ENCODE data around the gene NEGR1.

The NEGR1 gene

DNA sequence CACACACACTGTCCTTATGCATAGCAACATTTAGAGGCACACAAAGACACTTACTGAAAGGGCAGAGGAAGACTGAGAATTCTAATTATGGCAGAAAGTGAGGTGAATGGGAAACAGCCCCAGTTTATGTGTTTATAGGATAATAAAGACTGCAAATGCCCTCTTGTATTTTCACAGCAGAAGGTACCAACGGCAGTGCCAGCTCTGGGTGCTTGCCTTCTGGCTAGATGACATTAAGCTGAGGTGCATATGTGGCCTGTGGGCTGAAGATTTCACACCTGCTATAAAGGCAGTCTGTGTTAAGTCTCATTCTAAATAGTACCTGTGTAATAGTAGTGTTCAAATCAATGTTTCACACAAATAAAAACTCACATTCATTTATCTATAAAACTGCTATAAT, 854.3 kb downstream of the NEGR1 start:
- DNase-seq: no peak

- no peak for DNase-seq
These were observed 855.3 kb downstream of the NEGR1 start for GRCh38 chr1:71427066-71427465.

DNA sequence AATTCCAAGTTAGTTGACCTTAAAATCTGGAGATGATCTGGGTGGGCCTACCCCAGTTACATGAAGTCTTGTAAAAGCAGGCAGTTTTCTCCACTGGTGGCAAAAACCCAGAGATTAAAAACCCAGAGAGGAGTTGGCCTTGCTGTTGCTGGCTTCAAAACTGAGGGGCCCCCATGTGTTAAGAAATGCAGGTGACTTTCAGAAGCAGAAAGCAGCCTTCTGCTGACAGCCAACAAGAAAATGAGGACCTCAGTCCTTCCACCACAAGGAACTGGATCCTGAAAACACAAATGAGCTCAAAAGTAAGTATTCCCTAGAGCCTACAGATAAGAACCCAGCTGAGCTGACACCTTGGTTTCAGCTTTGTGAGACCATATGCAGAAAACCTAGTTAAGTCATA, 857.8 kb downstream of the NEGR1 start:
- DNase-seq: no peak

- DNase-seq: no peak
These were observed 860.1 kb downstream of the NEGR1 start for GRCh38 chr1:71422221-71422620.

- no peak for DNase-seq
These were observed 864.9 kb downstream of the NEGR1 start for GRCh38 chr1:71417421-71417820.

GRCh38 chr1:71414179-71414578, 868.2 kb downstream of the NEGR1 start:
- DNase-seq: no peak

- DNase-seq: no peak
These were observed 868.7 kb downstream of the NEGR1 start for GRCh38 chr1:71413441-71414175.

- DNase-seq: no peak
These were observed 882.3 kb downstream of the NEGR1 start for GRCh38 chr1:71400050-71400449.

GRCh38 chr1:71399594-71399993, 882.7 kb downstream of the NEGR1 start:
- DNase-seq: no peak

GRCh38 chr1:71393301-71393700, 889.0 kb downstream of the NEGR1 start:
- DNase-seq: no peak

- no peak for DNase-seq
These were observed 891.8 kb downstream of the NEGR1 start for GRCh38 chr1:71390518-71390917.

- DNase-seq: no peak
These were observed 904.5 kb downstream of the NEGR1 start for GRCh38 chr1:71377886-71378285.

GRCh38 chr1:71372496-71372895, 909.8 kb downstream of the NEGR1 start:
- DNase-seq: no peak

DNA sequence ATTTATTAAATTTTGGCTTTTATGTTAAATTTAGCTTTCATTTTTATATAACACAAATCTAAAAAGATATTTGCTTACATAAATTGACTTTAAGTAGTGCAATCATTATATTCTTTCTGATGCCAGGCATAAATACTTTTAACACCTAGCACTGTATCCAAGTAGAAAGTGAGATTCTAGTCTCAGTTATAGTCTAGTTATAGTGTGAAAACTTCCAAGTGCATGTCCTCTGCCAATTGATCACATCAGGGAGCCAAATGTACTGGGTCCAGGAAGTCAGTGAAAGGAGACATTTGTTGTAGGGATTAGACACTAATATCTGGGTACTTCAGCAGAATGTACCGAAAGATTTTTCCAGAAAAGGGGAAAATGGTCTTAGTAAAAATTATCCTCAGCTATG, 910.8 kb downstream of the NEGR1 start:
- DNase-seq: no peak

GRCh38 chr1:71364236-71364635, 918.1 kb downstream of the NEGR1 start:
- DNase-seq: no peak

DNA sequence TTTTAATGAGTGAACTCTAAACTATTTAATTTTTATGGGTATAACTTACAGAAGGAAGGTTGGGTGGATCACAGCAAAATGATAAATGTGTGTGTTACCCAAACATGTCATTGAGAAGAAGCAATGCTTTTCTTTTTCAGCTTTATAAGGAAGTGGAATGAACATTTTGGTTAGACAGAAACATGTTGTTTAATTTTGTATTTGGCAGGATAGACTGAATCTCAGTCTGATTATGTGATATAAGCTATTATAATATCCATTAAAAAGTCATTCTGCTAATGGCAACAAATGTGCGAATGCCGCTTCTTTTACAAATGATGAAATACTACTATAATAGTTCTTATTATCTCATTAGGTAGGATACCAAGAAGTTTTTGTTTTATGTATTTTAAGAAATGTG, 919.6 kb downstream of the NEGR1 start:
- no peak for DNase-seq

DNA sequence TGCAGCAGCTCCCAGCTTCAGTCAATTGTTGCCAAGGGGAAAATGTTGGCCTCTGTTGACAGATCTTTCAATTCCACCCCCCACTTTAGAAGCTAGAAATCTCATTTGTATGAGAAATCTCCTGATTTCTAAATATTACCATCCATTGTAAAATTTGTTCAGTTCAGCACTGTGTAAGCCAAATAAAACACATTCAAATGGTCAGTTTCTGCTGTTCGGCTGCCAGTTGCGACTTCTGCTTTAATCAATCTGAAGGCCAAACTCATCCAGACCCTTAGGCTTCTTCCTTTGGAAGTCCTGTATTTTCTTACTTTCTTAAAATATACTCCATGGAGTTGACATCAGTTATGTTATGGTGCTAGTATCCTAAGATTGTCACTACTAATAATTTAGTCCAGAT, 920.3 kb downstream of the NEGR1 start:
- no peak for DNase-seq

- DNase-seq: no peak
These were observed 924.6 kb downstream of the NEGR1 start for GRCh38 chr1:71357708-71358107.

DNA sequence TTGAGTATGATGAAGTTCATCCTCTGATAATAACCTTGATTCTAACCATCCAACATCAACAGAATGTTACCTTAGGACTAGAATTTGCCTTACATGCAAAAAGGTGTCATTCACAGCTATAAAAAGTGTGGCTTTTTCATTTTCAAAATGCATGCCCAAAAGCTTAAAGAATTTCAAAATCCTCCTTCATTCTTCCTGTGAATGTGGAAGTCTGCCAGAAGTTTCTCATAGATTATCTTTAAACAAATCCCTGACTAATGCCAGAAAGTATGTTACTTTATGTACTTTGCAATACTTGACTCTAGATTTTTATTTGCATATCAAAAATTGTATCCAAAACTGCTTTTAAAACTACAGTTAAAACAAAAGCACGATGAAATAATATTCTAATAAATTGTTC, 930.9 kb downstream of the NEGR1 start:
- DNase-seq: no peak

- DNase-seq: no peak
These were observed 931.5 kb downstream of the NEGR1 start for GRCh38 chr1:71350805-71351204.

- no peak for DNase-seq
These were observed 932.0 kb downstream of the NEGR1 start for GRCh38 chr1:71350330-71350729.

Measured in activated T-cell treated with anti-CD3 and anti-CD28 coated beads, Interleukin-2, amount 50 U/mL, for 48 hours (primary cell).